Forelimb muscle (tissue), 1 donor: ENCODE data around the gene MYPOP. TPM values are rescaled to one million over a fixed set of nuclear protein-coding genes. Genes with fewer than 3 reads are reported as not detected.
A peak's percentile ranks its signal among the peaks of the same experiment; 100 is the strongest.
"Not testable (repeated sequence)": the region's sequence is repeated elsewhere in the genome, so short reads cannot be mapped to it uniquely, and the experiment has no call there.

Source experiments
- DNase-seq: peaks from one replicate; pipeline ENCODE4 v3.0.0-alpha.2; 2013; ENCODE audit warnings: low read depth
- polyA plus RNA-seq: library from polyadenylated mRNA; unstranded; fragments of 120-200 nt; gene quantifications from one replicate; pipeline ENCODE4 v1.2.1, GENCODE V29; 2013; ENCODE audit not compliant: insufficient read length

The MYPOP gene
- polyA plus RNA-seq, 1 donor: 4.9 TPM

DNA sequence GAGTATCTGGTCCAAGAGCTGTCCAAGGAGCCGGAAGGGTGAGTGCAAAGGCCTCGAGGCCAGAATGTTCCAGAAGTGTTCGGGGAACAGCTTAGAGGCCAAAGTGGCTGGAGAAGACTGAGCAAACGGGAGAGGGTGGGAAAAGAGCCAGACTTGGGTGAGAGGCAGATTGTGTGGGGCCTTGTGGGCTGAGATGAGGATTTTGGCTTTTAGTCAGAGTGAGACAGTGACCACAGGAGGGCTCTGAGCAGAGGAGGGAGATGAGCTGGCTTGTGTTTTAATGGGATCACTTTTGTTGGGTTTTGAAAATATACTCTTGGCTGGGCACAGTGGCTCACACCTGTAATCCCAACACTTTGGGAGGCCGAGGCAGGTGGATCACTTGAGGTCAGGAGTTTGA, 6.5 kb upstream of the MYPOP start:
- DNase-seq: no peak

DNA sequence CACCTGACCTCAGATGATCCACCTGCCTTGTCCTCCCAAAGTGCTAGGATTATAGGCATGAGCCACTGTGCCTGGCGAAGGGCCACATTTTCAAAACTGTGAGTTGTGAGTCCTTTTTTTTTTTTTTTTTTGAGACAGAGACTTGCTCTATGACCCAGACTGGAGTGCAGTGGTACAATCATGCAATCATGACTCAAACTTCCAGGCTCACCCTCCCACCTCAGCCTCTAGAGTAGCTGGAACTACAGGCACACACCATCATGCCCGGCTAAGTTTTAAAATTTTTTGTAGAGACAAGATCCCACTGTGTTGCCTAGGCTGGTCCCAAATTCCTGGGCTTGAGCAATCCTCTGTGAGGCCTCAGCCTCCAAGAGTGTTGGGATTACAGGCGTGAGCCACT, 3.8 kb upstream of the MYPOP start:
- DNase-seq: no peak

GRCh38 chr19:45905011-45905410, 2.6 kb upstream of the MYPOP start:
- no peak for DNase-seq

- DNase-seq: peak; percentile 94
These were observed 525 bp upstream of the MYPOP start for GRCh38 chr19:45902651-45903625.

GRCh38 chr19:45901432-45901911, 941 bp downstream of the MYPOP start:
- no peak for DNase-seq

GRCh38 chr19:45900738-45901431, 1.5 kb downstream of the MYPOP start:
- no peak for DNase-seq

DNA sequence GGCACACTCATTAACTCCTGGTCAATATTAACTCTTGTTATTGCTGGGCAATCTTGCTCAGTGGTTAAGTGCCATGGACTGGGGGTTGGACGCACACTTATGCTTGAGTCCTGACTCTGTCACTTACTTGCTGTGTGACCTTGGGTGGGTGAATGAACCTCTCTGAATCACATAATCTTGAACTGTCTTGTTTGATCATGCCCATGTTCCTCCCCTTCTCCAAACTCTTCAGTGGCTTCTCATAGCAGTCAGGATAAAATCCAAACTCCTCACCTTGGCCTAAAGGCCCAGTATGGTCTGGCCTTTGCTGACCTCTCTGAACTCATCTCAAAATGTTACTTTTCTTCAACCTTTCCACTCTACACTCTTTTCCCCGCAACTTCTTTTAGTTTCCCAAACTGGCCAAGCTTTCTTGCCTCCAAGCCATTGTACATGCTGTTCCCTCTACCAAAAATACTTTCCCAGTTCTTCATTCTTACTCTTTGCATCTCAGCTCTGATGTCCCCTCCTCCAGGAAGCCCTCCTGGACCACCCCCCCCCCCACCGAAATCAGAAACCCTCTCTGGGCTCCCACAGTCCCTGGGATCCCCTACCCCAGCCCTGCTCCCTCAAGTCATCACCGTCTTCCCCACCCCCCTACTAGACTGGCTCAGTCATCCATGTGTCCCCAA, 2.4 kb downstream of the MYPOP start:
- DNase-seq: no peak

- DNase-seq: no peak
These were observed 3.2 kb downstream of the MYPOP start for GRCh38 chr19:45899253-45899652.

GRCh38 chr19:45897261-45897812, 5.1 kb downstream of the MYPOP start:
- no peak for DNase-seq

DNA sequence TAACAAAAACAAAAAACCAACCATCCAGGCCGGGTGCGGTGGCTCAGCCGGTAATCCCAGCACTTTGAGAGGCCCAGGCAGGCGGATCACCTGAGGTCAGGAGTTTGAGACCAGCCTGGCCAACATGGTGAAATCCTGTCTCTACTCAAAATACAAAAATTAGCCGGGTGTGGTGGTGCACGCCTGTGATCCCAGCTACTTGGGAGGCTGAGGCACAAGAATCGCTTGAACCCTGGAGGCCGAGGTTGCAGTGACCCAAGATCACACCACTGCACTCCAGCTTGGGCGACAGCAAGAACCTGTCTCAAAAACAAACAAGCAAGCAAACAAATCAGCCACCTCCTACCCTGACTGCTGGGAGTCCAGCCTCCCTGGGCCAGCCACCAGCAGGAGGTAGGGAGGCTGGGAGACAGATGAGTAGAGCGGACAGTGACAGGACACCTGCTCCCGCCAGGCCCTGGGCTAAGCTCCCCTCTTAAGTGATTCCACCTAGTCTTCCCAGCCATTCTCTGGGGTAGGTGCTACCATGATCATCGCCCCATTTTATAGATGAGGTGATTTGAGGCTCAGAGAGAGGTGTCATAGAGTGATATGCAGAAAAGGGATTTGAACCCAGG, 6.3 kb downstream of the MYPOP start:
- not testable (repeated sequence) for DNase-seq

DNA sequence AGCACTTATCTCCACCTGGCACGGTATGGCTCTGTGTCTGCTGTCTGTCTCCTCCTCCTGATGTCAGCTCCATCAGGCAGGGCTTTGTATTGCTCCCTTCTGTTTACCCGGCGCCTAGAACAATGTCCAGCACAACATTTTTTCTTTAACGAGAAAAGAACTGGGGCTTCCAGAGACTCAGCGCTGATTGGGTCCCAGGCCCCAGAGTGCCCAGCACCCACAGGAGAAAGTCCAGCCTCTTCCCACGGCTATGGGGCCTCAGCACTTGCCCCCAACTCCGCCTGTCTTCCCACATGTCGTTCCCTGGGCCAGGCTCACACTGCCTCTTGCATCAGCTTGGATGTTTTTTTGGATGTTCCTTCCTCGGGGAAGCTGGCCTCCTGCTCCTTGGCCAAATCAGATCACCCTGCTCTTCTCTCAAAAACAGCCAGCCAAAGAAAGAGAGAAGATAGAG, 6.9 kb downstream of the MYPOP start:
- no peak for DNase-seq

GRCh38 chr19:45890877-45891276, 11.5 kb downstream of the MYPOP start:
- DNase-seq: no peak

DNA sequence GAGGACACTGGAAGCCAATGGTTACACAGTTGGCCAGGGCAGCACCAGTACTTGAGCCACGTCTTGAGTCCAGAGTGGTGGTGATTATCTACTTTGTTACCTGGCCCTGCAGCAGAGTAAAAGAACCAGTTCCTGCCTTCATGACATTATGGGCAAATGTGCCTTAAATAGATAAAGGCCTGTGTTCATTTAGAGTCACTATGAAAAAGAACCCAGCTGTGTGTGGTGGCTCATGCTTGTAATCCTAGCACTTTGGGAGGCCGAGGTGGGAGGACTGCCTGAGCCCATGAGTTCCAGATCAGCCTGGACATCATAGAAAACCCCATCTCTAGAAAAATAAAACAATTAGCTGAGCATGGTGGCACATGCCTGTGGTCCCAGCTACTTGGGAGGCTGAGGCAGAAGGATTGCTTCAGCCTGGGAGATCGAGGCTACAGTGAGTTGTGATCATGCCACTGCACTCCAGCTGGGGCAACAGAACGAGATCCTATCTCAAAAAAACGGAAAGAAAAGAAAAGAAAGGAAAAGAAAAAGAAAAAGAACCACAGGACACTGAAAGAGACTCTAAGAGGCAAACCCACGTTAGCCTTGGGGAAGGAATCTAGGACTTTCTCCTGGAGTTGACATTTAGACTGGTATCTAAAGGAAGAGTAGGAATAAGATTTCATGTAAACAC, 13.1 kb downstream of the MYPOP start:
- DNase-seq: no peak

DNA sequence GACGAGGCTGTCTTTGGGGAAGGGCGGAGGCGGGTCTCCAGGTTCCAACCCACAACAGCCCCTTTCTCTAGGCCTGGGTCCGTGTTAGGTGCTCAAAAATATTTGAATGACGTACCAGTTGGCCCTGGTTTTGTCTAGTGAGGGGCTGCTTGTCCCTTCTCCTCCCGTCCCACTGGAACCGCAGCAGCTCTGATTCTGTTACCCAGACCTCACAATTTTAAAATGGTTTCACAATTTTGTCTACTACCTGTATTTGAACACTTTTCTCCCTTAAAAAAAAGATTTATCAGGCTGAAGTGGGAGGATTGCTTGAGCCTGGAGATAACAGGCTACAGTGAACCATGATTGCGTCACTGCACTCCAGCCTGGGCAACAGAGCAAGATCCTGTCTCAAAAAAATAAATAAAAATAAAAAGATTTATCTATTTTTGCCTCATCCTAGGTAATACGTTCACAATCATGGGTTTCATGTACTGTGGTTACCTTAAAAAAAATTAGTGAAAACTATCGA, 15.2 kb downstream of the MYPOP start:
- DNase-seq: no peak

DNA sequence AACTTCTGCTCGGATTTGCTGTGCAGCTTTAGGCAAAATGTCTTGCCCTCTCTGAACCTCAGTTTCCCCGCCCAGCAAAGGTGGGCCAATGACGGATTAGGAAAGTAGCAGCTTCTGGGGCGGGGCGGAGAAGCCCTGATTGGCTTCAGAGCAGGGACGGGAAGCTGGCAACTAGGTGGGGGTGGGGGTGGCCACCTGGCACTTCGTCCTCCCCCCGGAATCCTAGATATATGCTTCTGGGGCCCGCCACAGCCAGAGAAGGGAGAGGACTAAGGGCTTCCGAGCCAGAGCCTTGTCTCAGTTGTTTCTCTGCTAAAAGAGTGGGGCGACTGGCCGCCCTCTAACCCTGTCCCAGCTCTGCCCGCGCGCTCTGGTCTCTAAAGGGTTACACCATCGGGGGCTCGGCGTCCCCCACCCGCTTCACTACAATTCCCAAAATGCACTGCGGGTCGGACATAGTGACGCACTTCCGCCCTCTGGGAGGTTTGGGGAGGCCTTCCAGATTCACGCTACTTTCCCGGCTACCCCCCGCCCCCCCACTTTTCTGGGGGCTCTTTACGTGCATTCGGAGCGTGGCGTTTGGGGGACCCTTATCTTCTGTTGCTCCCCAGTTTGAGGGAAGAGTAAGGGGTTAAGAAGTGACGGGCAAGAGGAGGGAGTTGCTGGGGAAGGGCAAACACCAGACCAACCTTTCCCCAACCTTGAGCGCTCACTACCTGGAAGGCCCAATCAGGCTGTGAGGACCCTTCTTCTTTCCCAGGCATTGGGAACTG, 15.8 kb downstream of the MYPOP start:
- DNase-seq: peak; percentile 79

GRCh38 chr19:45885556-45886426, 16.6 kb downstream of the MYPOP start, which contains the start of gene IRF2BP1:
IRF2BP1 (minus strand) TSS chr19:45886141; CDS start chr19:45885774, 367 bp downstream.
- DNase-seq: peak; percentile 84

GRCh38 chr19:45884682-45885555, 17.5 kb downstream of the MYPOP start:
- no peak for DNase-seq
